K562 (cell line): ENCODE results near the gene TFRC. TPM values are rescaled to one million over a fixed set of nuclear protein-coding genes. Genes with fewer than 3 reads are reported as not detected.

Experiments
- CEBPG ChIP-seq, 3 experiments: fragments of 200-800 bp in 1 of 3; sonication (Bioruptor generic) in 1 of 3; sonication (generic) in 1 of 3; formaldehyde crosslinking in 1 of 3; IDR thresholded peaks in 2 of 3; conservative IDR thresholded peaks in 1 of 3; 2 replicates each; pipeline versions ENCODE4 v1.6.1 to v1.8.0; 2016 to 2022; ENCODE audit warnings: missing compliant biosample characterization in 2 of 3, missing genetic modification characterization in 2 of 3, mild to moderate bottlenecking in 1 of 3, missing genetic modification reagents in 1 of 3
- DNMT1 ChIP-seq: fragments of 450-650 bp; IDR thresholded peaks from 2 replicates; pipeline ENCODE4 v1.6.1; 2016; ENCODE audit warnings: antibody characterized with exemption, mild to moderate bottlenecking
- E2F8 ChIP-seq: fragments of 450-650 bp; IDR thresholded peaks from 2 replicates; pipeline ENCODE4 v1.7.1; 2018; ENCODE audit warnings: mild to moderate bottlenecking, low read depth; ENCODE audit not compliant: partially characterized antibody
- ESRRB ChIP-seq: fragments of 250-450 bp; sonication (Bioruptor Pico); IDR thresholded peaks from 2 replicates; pipeline ENCODE4 v1.5.0; 2020; ENCODE audit warnings: mild to moderate bottlenecking, moderate library complexity, borderline replicate concordance
- GTF3C2 ChIP-seq: IDR thresholded peaks from 3 replicates; pipeline ENCODE4 v1.6.1; 2011; ENCODE audit warnings: borderline replicate concordance, mild to moderate bottlenecking, moderate library complexity; ENCODE audit not compliant: insufficient read length; ENCODE audit errors: extremely low read depth
- HMBOX1 ChIP-seq: sonication (generic); IDR thresholded peaks from 2 replicates; pipeline ENCODE4 v1.6.1; 2016
- MAFG ChIP-seq: fragments of 450-650 bp; conservative IDR thresholded peaks from 2 replicates; pipeline ENCODE4 v1.6.1; 2016; ENCODE audit warnings: missing genetic modification characterization, missing compliant biosample characterization
- SNRNP70 ChIP-seq: fragments of 200-400 bp; formaldehyde crosslinking; optimal IDR thresholded peaks from 2 replicates; pipeline ENCODE3; 2017; ENCODE audit warnings: low read depth, low read length
- ZBTB26 ChIP-seq: fragments of 450-650 bp; formaldehyde crosslinking; IDR thresholded peaks from 2 replicates; pipeline ENCODE4 v1.4.0; 2022; ENCODE audit warnings: missing genetic modification characterization
- ZBTB49 ChIP-seq: sonication (generic); formaldehyde crosslinking; IDR thresholded peaks from 2 replicates; pipeline ENCODE4 v1.8.0; 2022; ENCODE audit warnings: missing genetic modification reagents, mild to moderate bottlenecking, borderline replicate concordance
- ZNF134 ChIP-seq: fragments of 250-450 bp; sonication (Bioruptor Pico); conservative IDR thresholded peaks from 2 replicates; pipeline ENCODE4 v1.4.0; 2020
- ZNF431 ChIP-seq: sonication (generic); formaldehyde crosslinking; IDR thresholded peaks from 2 replicates; pipeline ENCODE4 v1.8.0; 2022; ENCODE audit warnings: mild to moderate bottlenecking, missing genetic modification reagents
- ZNF449 ChIP-seq: fragments of 250-450 bp; sonication (Bioruptor Pico); IDR thresholded peaks from 2 replicates; pipeline ENCODE4 v1.8.0; 2022; ENCODE audit warnings: moderate library complexity, mild to moderate bottlenecking, inconsistent platforms
- polyA plus RNA-seq, 8 experiments: library from polyadenylated mRNA; depleted of rRNA in 4 of 8; stranded (reverse) in 5 of 8; unstranded in 3 of 8; fragments of >200 nt; fragmentation: Nextera tagmentation in 2 of 8; fragmentation: Illumina TruSeq in 1 of 8; extraction: Ambion mirVana in 2 of 8; extraction: Trizol in 1 of 8; gene quantifications; 2 replicates each; pipeline versions ENCODE4 v1.2.1 to v1.2.3, GENCODE V29; 2011 to 2014; ENCODE audit warnings: inconsistent platforms in 1 of 8, missing spikeins in 1 of 8
- total RNA-seq, 7 experiments: library from RNA; depleted of rRNA in 6 of 7; stranded (reverse); fragments of >200 nt in 6 of 7; fragmentation: Illumina TruSeq in 2 of 7; extraction: Trizol in 2 of 7; gene quantifications; 2 replicates each; pipeline versions ENCODE4 v1.2.1 to v1.2.3, GENCODE V29; 2011 to 2021; ENCODE audit warnings: low replicate concordance in 1 of 7

The TFRC gene
- total and polyA plus RNA-seq, 9 of the 15 experiments (the other 6 are each of a cell fraction or from before 2014, with no cell fraction given), result 149 to 679 (median 332) TPM

GRCh38 chr3:196122021-196122687 is 40.3 kb upstream of the TFRC start (continued):
- no peak for TF ChIP-seq ZBTB49 (CRISPR knock-in tag)
- no peak for TF ChIP-seq ESRRB (CRISPR knock-in tag)
- no peak for TF ChIP-seq MAFG (tag)
- peak; percentile 95 for TF ChIP-seq CEBPG (CRISPR knock-in tag; IDR thresholded peaks at IDR 0.05)
- peak; percentile 97 to 100 for TF ChIP-seq CEBPG (tag; conservative IDR thresholded peaks at IDR 0.05 in 1 of 2, IDR thresholded peaks at IDR 0.05 in 1 of 2)
- no peak for TF ChIP-seq ZNF134 (CRISPR knock-in tag)
- no peak for TF ChIP-seq GTF3C2
- no peak for TF ChIP-seq DNMT1
- no peak for TF ChIP-seq HMBOX1
- no peak for TF ChIP-seq ZBTB26 (CRISPR knock-in tag)
- TF ChIP-seq ZNF449, result no peak
- no peak for TF ChIP-seq SNRNP70
- TF ChIP-seq E2F8, result no peak
- TF ChIP-seq ZNF431 (CRISPR knock-in tag), result no peak
